SU-DHL-6 (cell line): ENCODE results near the gene TBC1D10A.

Experiments
- H2AFZ ChIP-seq: fragments of 200-600 bp; sonication (generic); 2 replicates; pipeline ENCODE4 v1.6.1; 2014; ENCODE audit warnings: low read depth, mild to moderate bottlenecking, moderate library complexity, mixed read lengths, antibody characterized with exemption, low read length; ENCODE audit not compliant: severe bottlenecking
- H3F3A ChIP-seq: fragments of 200-600 bp; shearing (Covaris generic); 2 replicates; pipeline ENCODE4 v1.6.0; 2016; ENCODE audit warnings: antibody characterized with exemption, mild to moderate bottlenecking; ENCODE audit not compliant: insufficient read depth
- H3K27ac ChIP-seq: fragments of 200-600 bp; sonication (generic); 2 replicates; pipeline ENCODE4 v1.5.1; 2016; ENCODE audit warnings: low read depth, mild to moderate bottlenecking, low read length, moderate library complexity, mixed read lengths
- H3K27me3 ChIP-seq: fragments of 200-600 bp; sonication (generic), shearing (Covaris generic); 2 replicates; pipeline ENCODE4 v1.6.0; 2014; ENCODE audit warnings: mild to moderate bottlenecking, low read length
- H3K36me3 ChIP-seq: fragments of 200-600 bp; sonication (generic); 2 replicates; pipeline ENCODE4 v1.6.1; 2014; ENCODE audit warnings: mild to moderate bottlenecking, low read length, mixed read lengths
- H3K4me2 ChIP-seq: fragments of 300-600, 200-600 bp; shearing (Covaris generic), sonication (generic); 2 replicates; pipeline ENCODE4 v1.6.0; 2014; ENCODE audit warnings: low read length, low read depth, mild to moderate bottlenecking; ENCODE audit not compliant: poor library complexity, severe bottlenecking
- H3K4me3 ChIP-seq: fragments of 200-600 bp; sonication (generic); 2 replicates; pipeline ENCODE4 v1.5.1; 2014; ENCODE audit warnings: antibody characterized with exemption, low read length, mild to moderate bottlenecking, mixed read lengths; ENCODE audit not compliant: insufficient read depth, poor library complexity, severe bottlenecking
- H3K79me2 ChIP-seq: fragments of 200-600 bp; sonication (generic); 2 replicates; pipeline ENCODE4 v1.6.1; 2014; ENCODE audit warnings: mild to moderate bottlenecking, low read length, moderate library complexity; ENCODE audit not compliant: insufficient read depth
- H3K9ac ChIP-seq: fragments of 200-600 bp; sonication (generic); 2 replicates; pipeline ENCODE4 v1.7.0; 2014; ENCODE audit warnings: mild to moderate bottlenecking, low read length
- H3K9me2 ChIP-seq: fragments of 200-600 bp; sonication (generic); replicated peaks from 2 replicates; pipeline ENCODE4 v1.6.1; 2014; ENCODE audit warnings: low read length; ENCODE audit not compliant: insufficient read depth
- H3K9me3 ChIP-seq: fragments of 200-600 bp; sonication (generic); 2 replicates; pipeline ENCODE4 v1.6.1; 2014; ENCODE audit warnings: low read length, mixed read lengths; ENCODE audit not compliant: insufficient read depth
- H4K20me1 ChIP-seq: fragments of 200-600 bp; sonication (generic); 2 replicates; pipeline ENCODE4 v1.6.1; 2014; ENCODE audit warnings: low read depth, mild to moderate bottlenecking, antibody characterized with exemption, low read length, moderate library complexity, mixed read lengths
- CTCF ChIP-seq: fragments of 200-600 bp; sonication (generic); IDR thresholded peaks from one replicate; pipeline ENCODE4 v1.5.1; 2017; ENCODE audit warnings: antibody characterized with exemption, mild to moderate bottlenecking, low read length, moderate library complexity; ENCODE audit not compliant: insufficient read depth, poor library complexity, severe bottlenecking
- EZH2phosphoT487 ChIP-seq: fragments of 200-600 bp; sonication (generic), shearing (Covaris generic); conservative IDR thresholded peaks from 2 replicates; pipeline ENCODE4 v1.6.1; 2018; ENCODE audit warnings: mild to moderate bottlenecking, antibody characterized with exemption, low read length, moderate library complexity, mixed read lengths

Gene TBC1D10A

GRCh38 chr22:30328466-30329049 lies 1.8 kb upstream of the TBC1D10A start:
- no peaks in the 10 kb centered on the region for H3K27me3 ChIP-seq
- no peaks in the 10 kb centered on the region for H3K36me3 ChIP-seq
- peaks cover 11% of the 10 kb centered on the region for H3F3A ChIP-seq
- H3K9me3 ChIP-seq, result no peaks in the 10 kb centered on the region
- H4K20me1 ChIP-seq, result no peaks in the 10 kb centered on the region
- no peaks in the 10 kb centered on the region for H3K9me2 ChIP-seq
- H2AFZ ChIP-seq, result no peak overlapping the region
- TF ChIP-seq CTCF (no peak), EZH2phosphoT487 (no peak)
- no peak overlapping the region for H3K27ac ChIP-seq
- H3K9ac ChIP-seq, result no peak overlapping the region
- H3K79me2 ChIP-seq, result no peaks in the 10 kb centered on the region
- H3K4me2 ChIP-seq, result no peak overlapping the region
- H3K4me3 ChIP-seq, result no peak overlapping the region

GRCh38 chr22:30327864-30328345 lies 1.2 kb upstream of the TBC1D10A start:
- H3K36me3 ChIP-seq, result no peaks in the 10 kb centered on the region
- H2AFZ ChIP-seq, result no peak overlapping the region
- peak overlapping the region; percentile 20; the same call in 1 of the 2 replicates for H3K27ac ChIP-seq
- no peaks in the 10 kb centered on the region for H4K20me1 ChIP-seq
- H3K9me3 ChIP-seq, result no peaks in the 10 kb centered on the region
- H3K79me2 ChIP-seq, result no peaks in the 10 kb centered on the region
- no peaks in the 10 kb centered on the region for H3K9me2 ChIP-seq
- H3K4me3 ChIP-seq, result peak overlapping the region; percentile 73
- H3K4me2 ChIP-seq, result peak overlapping the region; percentile 76
- no peak for TF ChIP-seq EZH2phosphoT487
- TF ChIP-seq CTCF, result no peak
- no peaks in the 10 kb centered on the region for H3K27me3 ChIP-seq
- peaks cover 11% of the 10 kb centered on the region for H3F3A ChIP-seq
- H3K9ac ChIP-seq, result peak overlapping the region; percentile 58

GRCh38 chr22:30326255-30326705 lies 461 bp downstream of the TBC1D10A start:
- Histone ChIP-seq H3K4me2 (peak overlapping the region; percentile 94), H3K9me3 (no peaks in the 10 kb centered on the region), H3K9me2 (no peaks in the 10 kb centered on the region), H3K27ac (no peak overlapping the region), H3K36me3 (no peaks in the 10 kb centered on the region), H3K27me3 (no peaks in the 10 kb centered on the region), H3K4me3 (peak overlapping the region; percentile 98), H3K9ac (peak overlapping the region; percentile 73), H3K79me2 (no peaks in the 10 kb centered on the region), H3F3A (peaks cover 11% of the 10 kb centered on the region), H4K20me1 (no peaks in the 10 kb centered on the region), H2AFZ (peak overlapping the region; percentile 88)
- TF ChIP-seq CTCF, result no peak
- no peak for TF ChIP-seq EZH2phosphoT487
